T-helper 17 cell (primary cell): ENCODE data around the gene EIF4G3. TPM values are rescaled to one million over a fixed set of nuclear protein-coding genes. Genes with fewer than 3 reads are reported as not detected.
A peak's percentile ranks its signal among the peaks of the same experiment; 100 is the strongest.
"Not testable (repeated sequence)": the region's sequence is repeated elsewhere in the genome, so short reads cannot be mapped to it uniquely, and the experiment has no call there.

Experiments used
- ATAC-seq: fragments of 150-1000 bp; cut with Tn5 transposase; 2 replicates; pipeline ENCODE4 v1.10.0; 2021; ENCODE audit warnings: mild to moderate bottlenecking, moderate library complexity
- DNase-seq, 3 donors: peaks; one replicate each; pipeline versions ENCODE4 v3.0.0 to v3.0.0-alpha.2; 2020 to 2021
- H3K9me3 ChIP-seq: one replicate; pipeline ENCODE4 v1.7.0; 2013; ENCODE audit warnings: low read length, mild to moderate bottlenecking; ENCODE audit not compliant: control insufficient read depth, poor library complexity, severe bottlenecking
- H3K27ac Mint-ChIP-seq: one replicate; pipeline ENCODE4 v1.8.0; 2022; ENCODE audit warnings: mild to moderate bottlenecking, moderate library complexity, mixed read lengths
- H3K27me3 Mint-ChIP-seq: one replicate; pipeline ENCODE4 v1.8.0; 2022; ENCODE audit warnings: mixed read lengths
- H3K36me3 Mint-ChIP-seq: one replicate; pipeline ENCODE4 v1.8.0; 2022; ENCODE audit warnings: low read depth, mixed read lengths
- H3K4me1 Mint-ChIP-seq: one replicate; pipeline ENCODE4 v1.8.0; 2022; ENCODE audit warnings: mild to moderate bottlenecking, mixed read lengths
- H3K4me3 Mint-ChIP-seq: one replicate; pipeline ENCODE4 v1.8.0; 2022; ENCODE audit warnings: mild to moderate bottlenecking, moderate library complexity, mixed read lengths
- total RNA-seq, 4 donors: library from RNA in 2 of 4; stranded (reverse) in 2 of 4; gene quantifications; one replicate each; pipeline ENCODE4 v1.2.3 and lab custom pipeline; 2022 to 2026

Gene EIF4G3
- total RNA-seq, 2 donors from 2014 or later, result 29.4 to 34.2 TPM

- Mint-ChIP-seq H3K4me1 (peaks cover 11% of the 10 kb centered on the region), H3K27ac (no peak overlapping the region), H3K36me3 (peaks cover 3% of the 10 kb centered on the region), H3K4me3 (no peak overlapping the region), H3K27me3 (no peaks in the 10 kb centered on the region)
- no peaks in the 10 kb centered on the region for H3K9me3 ChIP-seq
- ATAC-seq (no peak), DNase-seq (no peak)
Observed at GRCh38 chr1:21105807-21106206, 70.9 kb downstream of the EIF4G3 start.

GRCh38 chr1:21104683-21105082, 72.0 kb downstream of the EIF4G3 start:
- no peaks in the 10 kb centered on the region for H3K9me3 ChIP-seq
- DNase-seq (no peak), ATAC-seq (no peak)
- Mint-ChIP-seq H3K27me3 (no peaks in the 10 kb centered on the region), H3K36me3 (peaks cover 4% of the 10 kb centered on the region), H3K27ac (no peak overlapping the region), H3K4me1 (peaks cover 11% of the 10 kb centered on the region), H3K4me3 (no peak overlapping the region)

- DNase-seq, result no peak
- Mint-ChIP-seq H3K4me1 (peaks cover 10% of the 10 kb centered on the region), H3K36me3 (peaks cover 4% of the 10 kb centered on the region), H3K4me3 (no peak overlapping the region), H3K27ac (no peak overlapping the region), H3K27me3 (no peaks in the 10 kb centered on the region)
- ATAC-seq, result no peak
- H3K9me3 ChIP-seq, result no peaks in the 10 kb centered on the region
Observed at GRCh38 chr1:21100481-21100921, 76.2 kb downstream of the EIF4G3 start.

- Mint-ChIP-seq H3K4me3 (no peak overlapping the region), H3K27ac (no peak overlapping the region), H3K4me1 (peaks cover 10% of the 10 kb centered on the region), H3K36me3 (peaks cover 4% of the 10 kb centered on the region), H3K27me3 (no peaks in the 10 kb centered on the region)
- no peak for ATAC-seq
- no peak for DNase-seq
- H3K9me3 ChIP-seq, result no peaks in the 10 kb centered on the region
Observed at GRCh38 chr1:21099869-21100131, 76.9 kb downstream of the EIF4G3 start.

- Mint-ChIP-seq H3K4me1 (peaks cover 8% of the 10 kb centered on the region), H3K4me3 (no peak overlapping the region), H3K27me3 (no peaks in the 10 kb centered on the region), H3K36me3 (peaks cover 4% of the 10 kb centered on the region), H3K27ac (no peak overlapping the region)
- no peak for ATAC-seq
- H3K9me3 ChIP-seq, result no peaks in the 10 kb centered on the region
- no peak for DNase-seq
Observed at GRCh38 chr1:21099034-21099868, 77.4 kb downstream of the EIF4G3 start.

- no peaks in the 10 kb centered on the region for H3K27me3 Mint-ChIP-seq
- peaks cover 6% of the 10 kb centered on the region for H3K4me1 Mint-ChIP-seq
- H3K36me3 Mint-ChIP-seq, result peaks cover 4% of the 10 kb centered on the region
- no peak for DNase-seq
- no peak overlapping the region for H3K4me3 Mint-ChIP-seq
- ATAC-seq, result no peak
- H3K9me3 ChIP-seq, result no peaks in the 10 kb centered on the region
- peak overlapping the region; percentile 11 for H3K27ac Mint-ChIP-seq
Observed at GRCh38 chr1:21098186-21098915, 78.3 kb downstream of the EIF4G3 start.

- H3K36me3 Mint-ChIP-seq, result peaks cover 2% of the 10 kb centered on the region
Observed at GRCh38 chr1:21097729-21098128, 79.0 kb downstream of the EIF4G3 start.

GRCh38 chr1:21095976-21096375, 80.7 kb downstream of the EIF4G3 start:
- no peak for DNase-seq
- no peaks in the 10 kb centered on the region for H3K9me3 ChIP-seq
- ATAC-seq, result no peak
- Mint-ChIP-seq H3K27ac (no peak overlapping the region), H3K36me3 (peaks cover 2% of the 10 kb centered on the region), H3K4me3 (no peak overlapping the region), H3K27me3 (no peaks in the 10 kb centered on the region), H3K4me1 (peaks cover 5% of the 10 kb centered on the region)

More at GRCh38 chr1:21097729-21098128, 79.0 kb downstream of the EIF4G3 start:
- H3K4me3 Mint-ChIP-seq, result no peak overlapping the region
- no peaks in the 10 kb centered on the region for H3K9me3 ChIP-seq
- H3K27ac Mint-ChIP-seq, result peak overlapping the region; percentile 11
- peaks cover 2% of the 10 kb centered on the region for H3K4me1 Mint-ChIP-seq
- DNase-seq (no peak), ATAC-seq (no peak)
- no peaks in the 10 kb centered on the region for H3K27me3 Mint-ChIP-seq

- H3K27ac Mint-ChIP-seq, H3K9me3 ChIP-seq, DNase-seq, H3K36me3 Mint-ChIP-seq, H3K4me3 Mint-ChIP-seq, H3K27me3 Mint-ChIP-seq, H3K4me1 Mint-ChIP-seq, ATAC-seq: not testable (repeated sequence)
Observed at GRCh38 chr1:21094282-21094681, 82.4 kb downstream of the EIF4G3 start.

GRCh38 chr1:21093271-21093958, 83.3 kb downstream of the EIF4G3 start:
- not testable (repeated sequence) for H3K9me3 ChIP-seq, DNase-seq, H3K4me1 Mint-ChIP-seq, ATAC-seq, H3K36me3 Mint-ChIP-seq, H3K27me3 Mint-ChIP-seq, H3K4me3 Mint-ChIP-seq, H3K27ac Mint-ChIP-seq

- not testable (repeated sequence) for ATAC-seq, H3K4me1 Mint-ChIP-seq, H3K9me3 ChIP-seq, H3K4me3 Mint-ChIP-seq, H3K27me3 Mint-ChIP-seq, DNase-seq, H3K27ac Mint-ChIP-seq, H3K36me3 Mint-ChIP-seq
Observed at GRCh38 chr1:21092545-21092944, 84.2 kb downstream of the EIF4G3 start.

- not testable (repeated sequence) for ATAC-seq, H3K27me3 Mint-ChIP-seq, H3K27ac Mint-ChIP-seq, H3K36me3 Mint-ChIP-seq, H3K4me3 Mint-ChIP-seq, DNase-seq, H3K4me1 Mint-ChIP-seq, H3K9me3 ChIP-seq
Observed at GRCh38 chr1:21091053-21091690, 85.5 kb downstream of the EIF4G3 start.

- H3K36me3 Mint-ChIP-seq, result peaks cover 2% of the 10 kb centered on the region
- no peak overlapping the region for H3K4me3 Mint-ChIP-seq
- H3K9me3 ChIP-seq, result no peaks in the 10 kb centered on the region
- DNase-seq (no peak), ATAC-seq (no peak)
- H3K27me3 Mint-ChIP-seq, result no peaks in the 10 kb centered on the region
- no peak overlapping the region for H3K27ac Mint-ChIP-seq
- H3K4me1 Mint-ChIP-seq, result peaks cover 7% of the 10 kb centered on the region
Observed at GRCh38 chr1:21090463-21090862, 86.2 kb downstream of the EIF4G3 start.
